Endothelial cell of umbilical vein (primary cell): Measurements from ENCODE around the gene GAK. TPM values are rescaled to one million over a fixed set of nuclear protein-coding genes. Genes with fewer than 3 reads are reported as not detected.

ENCODE experiments used
- BruUV-seq: library from RNA; stranded (reverse); fragments of 400-500 nt; replicated peaks from 2 replicates; lab custom pipeline; 2021; lab: Mats Ljungman, UMichigan
- CTCF ChIA-PET: fragments of 300-600, 350-600 bp; sonication (Branson Sonifier 250); formaldehyde crosslinking; loops from one replicate; lab custom pipeline; 2021; ENCODE audit warnings: antibody characterized with exemption, inconsistent platforms; lab: Charles Lee
- POLR2A ChIA-PET: fragments of 300-600, 350-600 bp; sonication (Branson Sonifier 250); formaldehyde crosslinking; loops from one replicate; lab custom pipeline; 2021; ENCODE audit warnings: antibody characterized with exemption, inconsistent platforms; lab: Charles Lee
- DNase-seq: peaks from one replicate; pipeline ENCODE4 v3.0.0-alpha.2; 2011; ENCODE audit warnings: low read depth, low spot score
- FAIRE-seq: peaks from 2 replicates; lab custom pipeline; 2011; peaks lifted over from hg19 to GRCh38; lab: Jason Lieb, UNC
- H2AFZ ChIP-seq: 2 replicates; pipeline ENCODE4 v1.6.0; 2012; ENCODE audit warnings: low read depth, low read length, control low read depth, inconsistent platforms
- H3K27ac ChIP-seq: 2 replicates; pipeline ENCODE4 v1.5.1; 2011; ENCODE audit warnings: low read depth, mild to moderate bottlenecking, control low read depth, low read length, moderate library complexity; ENCODE audit not compliant: insufficient read depth
- H3K27me3 ChIP-seq, 2 experiments: 2 replicates each; pipeline versions ENCODE4 v1.6.0 to v1.6.1; 2011; ENCODE audit warnings: low read length in 2 of 2, mixed read lengths in 1 of 2; ENCODE audit not compliant: control insufficient read depth in 2 of 2, insufficient read depth in 2 of 2
- H3K36me3 ChIP-seq, 2 experiments: 2 replicates in 1 of 2; 3 replicates in 1 of 2; pipeline ENCODE4 v1.5.1; 2011; ENCODE audit warnings: low read length in 2 of 2, mild to moderate bottlenecking in 1 of 2, moderate library complexity in 1 of 2; ENCODE audit not compliant: control insufficient read depth in 2 of 2, insufficient read depth in 2 of 2; ENCODE audit errors: extremely low read depth in 1 of 2
- H3K4me1 ChIP-seq: 3 replicates; pipeline ENCODE4 v1.5.1; 2011; ENCODE audit warnings: mild to moderate bottlenecking, low read length; ENCODE audit not compliant: control insufficient read depth, insufficient read depth; ENCODE audit errors: extremely low read depth
- H3K4me2 ChIP-seq: 2 replicates; pipeline ENCODE4 v1.6.1; 2011; ENCODE audit warnings: low read length, control low read depth, mixed read lengths; ENCODE audit not compliant: insufficient read depth
- H3K4me3 ChIP-seq, 3 experiments: fragments of 200-600 bp in 1 of 3; sonication (generic), shearing (Covaris generic) in 1 of 3; replicated peaks in 1 of 3; 2 replicates each; pipeline ENCODE4 v1.5.1; 2011 to 2016; ENCODE audit warnings: control low read depth in 3 of 3, low read length in 3 of 3, mild to moderate bottlenecking in 2 of 3, inconsistent platforms in 1 of 3, low read depth in 1 of 3, moderate library complexity in 1 of 3; ENCODE audit not compliant: insufficient read depth in 1 of 3
- H3K79me2 ChIP-seq: 2 replicates; pipeline ENCODE4 v1.6.0; 2012; ENCODE audit warnings: low read length, inconsistent platforms; ENCODE audit not compliant: control insufficient read depth, insufficient read depth
- H3K9ac ChIP-seq: replicated peaks from 2 replicates; pipeline ENCODE3; 2011; ENCODE audit warnings: low read length, control low read depth; ENCODE audit not compliant: insufficient read depth; ENCODE audit errors: extremely low read depth
- H3K9me1 ChIP-seq: replicated peaks from 3 replicates; pipeline ENCODE4 v1.6.0; 2011; ENCODE audit warnings: mild to moderate bottlenecking, low read length; ENCODE audit not compliant: control insufficient read depth, insufficient read depth; ENCODE audit errors: extremely low read depth
- H3K9me3 ChIP-seq: replicated peaks from 2 replicates; pipeline ENCODE4 v1.5.1; 2012; ENCODE audit warnings: low read length, inconsistent platforms; ENCODE audit not compliant: control insufficient read depth, insufficient read depth
- H4K20me1 ChIP-seq: replicated peaks from 2 replicates; pipeline ENCODE3; 2011; ENCODE audit warnings: mild to moderate bottlenecking, low read length; ENCODE audit not compliant: control insufficient read depth, insufficient read depth; ENCODE audit errors: extremely low read depth
- CTCF ChIP-seq, 2 donors: IDR thresholded peaks; 1 replicate in 1 of 2; 2 replicates in 1 of 2; pipeline ENCODE4 v1.5.1; 2011; ENCODE audit warnings: low read length in 2 of 2, mild to moderate bottlenecking in 2 of 2, moderate library complexity in 2 of 2, control low read depth in 1 of 2, inconsistent platforms in 1 of 2, low read depth in 1 of 2; ENCODE audit not compliant: insufficient read depth in 1 of 2; ENCODE audit errors: extremely low read depth in 1 of 2
- EZH2 ChIP-seq: IDR thresholded peaks from 2 replicates; pipeline ENCODE4 v1.6.1; 2012; ENCODE audit warnings: borderline replicate concordance, low read depth, mild to moderate bottlenecking, moderate library complexity, low read length, inconsistent platforms; ENCODE audit not compliant: severe bottlenecking
- FOS ChIP-seq: IDR thresholded peaks from 2 replicates; pipeline ENCODE4 v1.6.1; 2011; ENCODE audit warnings: mild to moderate bottlenecking, low read length, moderate library complexity, borderline replicate concordance; ENCODE audit not compliant: insufficient read depth
- GATA2 ChIP-seq: IDR thresholded peaks from 2 replicates; pipeline ENCODE4 v1.7.0; 2011; ENCODE audit warnings: low read depth, mild to moderate bottlenecking, moderate library complexity, mixed read lengths, low read length; ENCODE audit not compliant: insufficient read length, insufficient read depth
- JUN ChIP-seq: IDR thresholded peaks from 2 replicates; pipeline ENCODE4 v1.6.1; 2011; ENCODE audit warnings: borderline replicate concordance, low read depth; ENCODE audit not compliant: insufficient read length, insufficient read depth
- MYC ChIP-seq: IDR thresholded peaks from one replicate; pipeline ENCODE4 v1.6.1; 2011; ENCODE audit warnings: mild to moderate bottlenecking, low read depth, low read length
- POLR2A ChIP-seq: IDR thresholded peaks from 2 replicates; pipeline ENCODE4 v1.6.1; 2012; ENCODE audit warnings: low read depth, mild to moderate bottlenecking, control low read depth, low read length
- POLR2AphosphoS5 ChIP-seq: IDR thresholded peaks from 2 replicates; pipeline ENCODE4 v1.6.1; 2012; ENCODE audit warnings: low read depth, mild to moderate bottlenecking, control low read depth, low read length, moderate library complexity; ENCODE audit not compliant: insufficient read depth
- dilution Hi-C: fragments of 300-500 bp; cut with MboI; formaldehyde crosslinking; loops from one replicate; pipeline ENCODE4 v1.15.0; 2019; ENCODE audit warnings: low sequenced_read_pairs; ENCODE audit not compliant: extremely low pct_ligation_motif_present
- intact Hi-C: fragments of 100-400 bp; cut with micrococcal nuclease; formaldehyde crosslinking; loops from one replicate; pipeline ENCODE4 v1.10.0; 2022
- polyA plus RNA-seq, 4 experiments: library from polyadenylated mRNA; depleted of rRNA in 3 of 4; stranded (reverse) in 3 of 4; unstranded in 1 of 4; fragments of >200 nt; gene quantifications; 2 replicates each; pipeline versions ENCODE4 v1.2.1 to v1.2.3, GENCODE V29; 2011 to 2012; ENCODE audit warnings: missing spikeins in 1 of 4
- total RNA-seq: library from RNA; stranded (reverse); gene quantifications from 2 replicates; pipeline ENCODE4 v1.2.3, GENCODE V29; 2021
- TF ChIP-seq, protein P1 (sequence below): IDR thresholded peaks from 2 replicates; pipeline ENCODE4 v1.6.1; 2011; ENCODE audit not compliant: insufficient read depth, insufficient read length

The GAK gene
- total and polyA plus RNA-seq, 2 donors (not counting 3 experiments of a cell fraction or from before 2014, with no cell fraction given) = 49.6 to 109 TPM

DNA sequence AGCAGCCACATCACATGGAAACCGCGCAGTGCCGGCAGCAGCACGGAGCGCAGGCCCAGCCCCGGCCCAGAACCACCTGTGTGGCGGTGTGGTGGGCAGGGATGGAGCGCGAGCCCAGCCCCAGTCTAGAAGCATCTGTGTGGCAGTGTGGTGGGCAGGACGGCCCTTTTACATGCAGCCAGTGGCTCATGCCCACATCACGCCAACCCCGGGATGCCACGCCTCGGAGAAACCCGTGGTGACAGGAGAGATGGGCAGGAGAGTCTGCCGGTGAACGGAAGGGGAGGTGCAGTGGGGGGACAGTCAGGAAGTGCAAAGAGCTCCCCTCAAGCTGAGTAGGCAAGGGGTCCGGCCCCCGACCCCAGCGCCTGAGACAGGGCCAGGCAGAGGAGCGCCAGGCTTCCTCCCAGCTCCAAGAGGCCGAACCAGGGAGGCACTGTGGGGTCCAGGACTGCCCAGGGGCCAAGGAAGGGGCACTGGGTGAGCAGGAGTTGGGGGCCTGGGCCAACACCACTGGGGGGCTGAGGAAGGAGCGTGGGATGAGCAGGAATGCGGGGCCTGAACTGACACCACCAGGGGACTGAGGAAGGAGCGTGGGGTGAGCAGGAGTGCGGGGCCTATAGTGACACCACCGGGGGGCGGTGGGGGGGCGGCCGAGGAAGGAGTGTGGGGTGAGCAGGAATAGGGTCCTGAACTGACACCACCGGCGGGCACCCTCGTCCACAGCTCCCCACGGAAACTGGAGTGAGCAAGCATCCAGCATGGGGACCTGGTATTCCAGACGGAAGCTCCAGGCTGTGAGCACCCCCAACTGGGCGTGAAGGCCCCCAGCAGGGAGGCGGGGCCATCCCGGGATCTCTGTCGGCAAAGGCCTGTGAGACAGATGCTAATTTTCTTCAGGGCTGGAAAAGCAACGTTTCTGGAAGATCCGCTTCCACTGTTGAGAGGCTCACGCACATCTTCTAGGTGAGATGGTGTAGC is 28.8 kb downstream of the GAK start:
- Histone ChIP-seq H3K9me1 (no peaks in the 10 kb centered on the region), H3K4me3 (no peak overlapping the region), H4K20me1 (no peaks in the 10 kb centered on the region), H3K27ac (no peak overlapping the region), H3K79me2 (peaks cover 15% of the 10 kb centered on the region), H3K9ac (no peak overlapping the region), H3K4me2 (no peak overlapping the region), H2AFZ (no peak overlapping the region), H3K4me1 (peaks cover 8% of the 10 kb centered on the region), H3K27me3 (no peaks in the 10 kb centered on the region), H3K36me3 (peaks cover 0 to 10% of the 10 kb centered on the region in 2 experiments), H3K9me3 (no peaks in the 10 kb centered on the region)
- FAIRE-seq (no peak), DNase-seq (no peak)
- BruUV-seq = no TSS peak
- CTCF ChIA-PET = no interaction called here
- dilution Hi-C loops (no loop called here), intact Hi-C loops (no loop called here)
- POLR2A ChIA-PET = no interaction called here
- no peak for TF ChIP-seq CTCF (IDR thresholded peaks at IDR 0.05; ENCODE audit: extremely low read depth in 1 of 2, insufficient read depth in 1 of 2, low read depth in 1 of 2, low read length in 2 of 2)
- no peak for TF ChIP-seq POLR2AphosphoS5
- TF ChIP-seq JUN = no peak
- no peak for TF ChIP-seq EZH2
- TF ChIP-seq FOS = no peak
- no peak for TF ChIP-seq GATA2
- TF ChIP-seq, protein P1, sequence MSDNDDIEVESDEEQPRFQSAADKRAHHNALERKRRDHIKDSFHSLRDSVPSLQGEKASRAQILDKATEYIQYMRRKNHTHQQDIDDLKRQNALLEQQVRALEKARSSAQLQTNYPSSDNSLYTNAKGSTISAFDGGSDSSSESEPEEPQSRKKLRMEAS = no peak
- TF ChIP-seq POLR2A = no peak
- no peak for TF ChIP-seq MYC
